Panc1 (cell line): ENCODE measurements around the gene STARD9. TPM values are rescaled to one million over a fixed set of nuclear protein-coding genes. Genes with fewer than 3 reads are reported as not detected.
"Not testable (repeated sequence)": the region's sequence is repeated elsewhere in the genome, so short reads cannot be mapped to it uniquely, and the experiment has no call there.

Experiments used
- ATAC-seq: fragments of 200-7000 bp; cut with Tn5 transposase; 2 replicates; pipeline ENCODE4 v1.9.1; 2020; ENCODE audit warnings: mild to moderate bottlenecking, moderate library complexity
- BruUV-seq: library from RNA; stranded (reverse); fragments of 400-500 nt; replicated peaks from 2 replicates; lab custom pipeline; 2021; lab: Mats Ljungman, UMichigan
- CTCF ChIA-PET: fragments of 300-600 bp; sonication (Branson Sonifier 250); formaldehyde crosslinking; loops from one replicate; lab custom pipeline; 2022; ENCODE audit warnings: antibody characterized with exemption; lab: Charles Lee
- POLR2A ChIA-PET: fragments of 300-600 bp; sonication (Branson Sonifier 250); formaldehyde crosslinking; loops from one replicate; lab custom pipeline; 2022; ENCODE audit warnings: antibody characterized with exemption; lab: Charles Lee
- DNase-seq: peaks from one replicate; pipeline ENCODE4 v3.0.0-alpha.2; 2010; ENCODE audit warnings: low read depth, low spot score
- H3K27ac ChIP-seq: 2 replicates; pipeline ENCODE4 v1.5.1; 2011; ENCODE audit warnings: mild to moderate bottlenecking, low read length, inconsistent platforms
- H3K27me3 ChIP-seq: fragments of 200-500 bp; sonication (Bioruptor generic); 2 replicates; pipeline ENCODE4 v1.6.0; 2014; ENCODE audit warnings: low read length, inconsistent platforms; ENCODE audit not compliant: control insufficient read depth, insufficient read depth
- H3K36me3 ChIP-seq: fragments of 200-500 bp; sonication (Bioruptor generic); 2 replicates; pipeline ENCODE4 v1.5.1; 2014; ENCODE audit warnings: inconsistent platforms, mild to moderate bottlenecking, low read length, moderate library complexity; ENCODE audit not compliant: control insufficient read depth, insufficient read depth
- H3K4me1 ChIP-seq: 2 replicates; pipeline ENCODE4 v1.5.1; 2011; ENCODE audit warnings: inconsistent platforms, mild to moderate bottlenecking, low read length, moderate library complexity; ENCODE audit not compliant: control insufficient read depth, insufficient read depth
- H3K4me3 ChIP-seq, 2 experiments: 2 replicates each; pipeline ENCODE4 v1.5.1; 2011 to 2012; ENCODE audit warnings: low read depth in 2 of 2, low read length in 2 of 2, mild to moderate bottlenecking in 2 of 2, inconsistent platforms in 1 of 2, moderate library complexity in 1 of 2
- H3K9me3 ChIP-seq: fragments of 200-500 bp; sonication (Bioruptor generic); 2 replicates; pipeline ENCODE4 v1.5.1; 2014; ENCODE audit warnings: low read depth, mild to moderate bottlenecking, inconsistent platforms, low read length, moderate library complexity; ENCODE audit not compliant: control insufficient read depth, insufficient read depth
- CTCF ChIP-seq: fragments of 450-650 bp; IDR thresholded peaks from 2 replicates; pipeline ENCODE4 v1.5.1; 2017; ENCODE audit warnings: mild to moderate bottlenecking
- POLR2AphosphoS5 ChIP-seq: IDR thresholded peaks from 2 replicates; pipeline ENCODE4 v1.6.1; 2012; ENCODE audit warnings: mild to moderate bottlenecking, low read depth, low read length, moderate library complexity
- REST ChIP-seq, 2 experiments: IDR thresholded peaks; 2 replicates each; pipeline ENCODE4 v1.6.1; 2011 to 2012; ENCODE audit warnings: low read depth in 2 of 2, control low read depth in 1 of 2, low read length in 1 of 2, mild to moderate bottlenecking in 1 of 2, moderate library complexity in 1 of 2; ENCODE audit not compliant: insufficient read depth in 1 of 2
- SIN3A ChIP-seq: IDR thresholded peaks from 2 replicates; pipeline ENCODE4 v1.6.1; 2012; ENCODE audit warnings: low read depth, mild to moderate bottlenecking, low read length, moderate library complexity, borderline replicate concordance; ENCODE audit not compliant: insufficient read depth
- TCF7L2 ChIP-seq: IDR thresholded peaks from 2 replicates; pipeline ENCODE4 v1.6.1; 2011; ENCODE audit warnings: mild to moderate bottlenecking, low read depth, low read length, inconsistent platforms
- in situ Hi-C: cut with HindIII; loops from 2 replicates; pipeline ENCODE4 v1.10.0; 2016; ENCODE audit warnings: low sequenced_read_pairs, low pct_unique_long_range_greater_than_20kb
- intact Hi-C: fragments of 100-400 bp; cut with micrococcal nuclease; formaldehyde crosslinking; loops from one replicate; pipeline ENCODE4 v1.10.0; 2022; ENCODE audit not compliant: unreplicated experiment
- total RNA-seq: library from RNA; stranded (reverse); gene quantifications from one replicate; pipeline ENCODE4 v1.2.1, GENCODE V29; 2021; ENCODE audit not compliant: unreplicated experiment

STARD9 gene
- total RNA-seq, 1 experiment from 2014 or later = 13.4 TPM

GRCh38 chr15:42553554-42553953, 21.9 kb upstream of the STARD9 start:
- in situ Hi-C loops = no loop called here
- no peaks in the 10 kb centered on the region for H3K27me3 ChIP-seq
- H3K27ac ChIP-seq = no peak overlapping the region
- POLR2A ChIA-PET = interaction anchor here (0.7 kb wide), 1 partner anchor 69 kb away, joined by 6 read pairs; no protein-coding TSS in a partner anchor
- no TSS peak for BruUV-seq
- ATAC-seq (no peak), DNase-seq (no peak)
- no peak for TF ChIP-seq REST (IDR thresholded peaks at IDR 0.05; ENCODE audit: insufficient read depth in 1 of 2, low read depth in 2 of 2, low read length in 1 of 2)
- intact Hi-C loops = no loop called here
- no peak overlapping the region for H3K4me3 ChIP-seq
- H3K9me3 ChIP-seq = no peaks in the 10 kb centered on the region
- H3K4me1 ChIP-seq = peaks cover 5% of the 10 kb centered on the region; the same call in 1 of the 2 replicates
- no peaks in the 10 kb centered on the region; the same call in 1 of the 2 replicates for H3K36me3 ChIP-seq
- CTCF ChIA-PET = no interaction called here

- DNase-seq, CTCF ChIA-PET, BruUV-seq, H3K27me3 ChIP-seq, H3K36me3 ChIP-seq, H3K27ac ChIP-seq, H3K4me1 ChIP-seq, in situ Hi-C loops, intact Hi-C loops, ATAC-seq, H3K9me3 ChIP-seq, H3K4me3 ChIP-seq, POLR2A ChIA-PET: not testable (repeated sequence)
These were observed 18.7 kb upstream of the STARD9 start for GRCh38 chr15:42556550-42557207.

- DNase-seq (no peak), ATAC-seq (no peak)
- H3K27me3 ChIP-seq = no peaks in the 10 kb centered on the region
- H3K36me3 ChIP-seq = peaks cover 10% of the 10 kb centered on the region; the same call in 1 of the 2 replicates
- H3K9me3 ChIP-seq = no peaks in the 10 kb centered on the region
- ChIA-PET CTCF (no interaction called here), POLR2A (no interaction called here)
- in situ Hi-C loops (no loop called here), intact Hi-C loops (no loop called here)
- TF ChIP-seq TCF7L2 (no peak), SIN3A (no peak), REST (IDR thresholded peaks at IDR 0.05; ENCODE audit: insufficient read depth in 1 of 2, low read depth in 2 of 2, low read length in 1 of 2) (no peak), POLR2AphosphoS5 (no peak), CTCF (no peak)
- no peak overlapping the region for H3K27ac ChIP-seq
- BruUV-seq = no TSS peak
- H3K4me1 ChIP-seq = no peaks in the 10 kb centered on the region
- no peak overlapping the region for H3K4me3 ChIP-seq
These were observed 16.7 kb upstream of the STARD9 start for GRCh38 chr15:42558739-42559138.
